ENCODE data around the gene BMPR1A. TPM values are rescaled to one million over a fixed set of nuclear protein-coding genes. Genes with fewer than 3 reads are reported as not detected.

Gene BMPR1A
- total RNA-seq, 1 experiment from 2014 or later, result 24.3 TPM

- ChIA-PET POLR2A (ENCODE audit: unreplicated experiment) (no interaction called here), CTCF (no interaction called here)
- Histone ChIP-seq H3K4me2 (no peak overlapping the region), H3K4me1 (replicated peaks; ENCODE audit: insufficient read depth) (peaks cover 9% of the 10 kb centered on the region), H3K36me3 (ENCODE audit: low read depth) (no peaks in the 10 kb centered on the region), H3K27ac (no peak overlapping the region), H3K9me2 (ENCODE audit: insufficient read depth) (no peaks in the 10 kb centered on the region), H3K27me3 (ENCODE audit: insufficient read depth, low read depth) (no peaks in the 10 kb centered on the region), H3K4me3 (no peak overlapping the region), H2AFZ (no peak overlapping the region), H3K79me2 (ENCODE audit: low read depth) (peaks cover 20% of the 10 kb centered on the region; the same call in 1 of the 2 replicates), H3F3A (ENCODE audit: insufficient read depth, low read depth) (no peaks in the 10 kb centered on the region), H3K9me3 (ENCODE audit: insufficient read depth, low read depth) (no peaks in the 10 kb centered on the region), H4K20me1 (ENCODE audit: insufficient read depth) (no peaks in the 10 kb centered on the region)
- DNase-seq, result no peak
- intact Hi-C loops (cut with micrococcal nuclease; ENCODE audit: unreplicated experiment), result no loop called here
- no TSS peak for BruUV-seq (replicated peaks)
- no peak for TF ChIP-seq CTCF (conservative IDR thresholded peaks at IDR 0.05)
- TF ChIP-seq EZH2 (IDR thresholded peaks at IDR 0.05; ENCODE audit: low read depth), result no peak
Observed at GRCh38 chr10:86798025-86798424, 41.6 kb downstream of the BMPR1A start.

- CTCF ChIA-PET, result no interaction called here
- Histone ChIP-seq H3K4me1 (replicated peaks; ENCODE audit: insufficient read depth) (peaks cover 9% of the 10 kb centered on the region), H3K4me3 (no peak overlapping the region), H4K20me1 (ENCODE audit: insufficient read depth) (no peaks in the 10 kb centered on the region), H3K27ac (no peak overlapping the region), H3F3A (ENCODE audit: insufficient read depth, low read depth) (no peaks in the 10 kb centered on the region), H3K9me2 (ENCODE audit: insufficient read depth) (no peaks in the 10 kb centered on the region), H3K36me3 (ENCODE audit: low read depth) (no peaks in the 10 kb centered on the region), H3K27me3 (ENCODE audit: insufficient read depth, low read depth) (no peaks in the 10 kb centered on the region), H2AFZ (no peak overlapping the region), H3K79me2 (ENCODE audit: low read depth) (peaks cover 20% of the 10 kb centered on the region; the same call in 1 of the 2 replicates), H3K4me2 (no peak overlapping the region), H3K9me3 (ENCODE audit: insufficient read depth, low read depth) (no peaks in the 10 kb centered on the region)
- TF ChIP-seq EZH2 (IDR thresholded peaks at IDR 0.05; ENCODE audit: low read depth), result no peak
- no peak for TF ChIP-seq CTCF (conservative IDR thresholded peaks at IDR 0.05)
- DNase-seq, result no peak
- intact Hi-C loops (cut with micrococcal nuclease; ENCODE audit: unreplicated experiment), result no loop called here
- POLR2A ChIA-PET (ENCODE audit: unreplicated experiment), result no interaction called here
- BruUV-seq (replicated peaks), result no TSS peak
Observed at GRCh38 chr10:86798611-86799010, 42.2 kb downstream of the BMPR1A start.

- Histone ChIP-seq H3K9me3 (ENCODE audit: insufficient read depth, low read depth) (no peaks in the 10 kb centered on the region), H4K20me1 (ENCODE audit: insufficient read depth) (no peaks in the 10 kb centered on the region), H3K79me2 (ENCODE audit: low read depth) (peaks cover 20% of the 10 kb centered on the region; the same call in 1 of the 2 replicates), H3K4me1 (replicated peaks; ENCODE audit: insufficient read depth) (peaks cover 9% of the 10 kb centered on the region), H2AFZ (no peak overlapping the region), H3K4me2 (no peak overlapping the region), H3K27ac (no peak overlapping the region), H3K9me2 (ENCODE audit: insufficient read depth) (no peaks in the 10 kb centered on the region), H3F3A (ENCODE audit: insufficient read depth, low read depth) (no peaks in the 10 kb centered on the region), H3K4me3 (no peak overlapping the region), H3K27me3 (ENCODE audit: insufficient read depth, low read depth) (no peaks in the 10 kb centered on the region), H3K36me3 (ENCODE audit: low read depth) (no peaks in the 10 kb centered on the region)
- ChIA-PET CTCF (no interaction called here), POLR2A (ENCODE audit: unreplicated experiment) (no interaction called here)
- BruUV-seq (replicated peaks), result no TSS peak
- TF ChIP-seq EZH2 (IDR thresholded peaks at IDR 0.05; ENCODE audit: low read depth), result no peak
- TF ChIP-seq CTCF (conservative IDR thresholded peaks at IDR 0.05), result no peak
- intact Hi-C loops (cut with micrococcal nuclease; ENCODE audit: unreplicated experiment), result no loop called here
- DNase-seq, result no peak
Observed at GRCh38 chr10:86799188-86799845, 42.9 kb downstream of the BMPR1A start.

Data from PC-9 (cell line).